Keratinocyte (primary cell): ENCODE data around the gene SMARCAL1. TPM values are rescaled to one million over a fixed set of nuclear protein-coding genes. Genes with fewer than 3 reads are reported as not detected.

Experiments
- DNase-seq: peaks from one replicate; pipeline ENCODE4 v3.0.0-alpha.2; 2011; ENCODE audit warnings: low read depth, missing footprints, low spot score
- FAIRE-seq: peaks from 2 replicates; lab custom pipeline; 2011; peaks lifted over from hg19 to GRCh38; lab: Jason Lieb, UNC
- H2AFZ ChIP-seq: 2 replicates; pipeline ENCODE4 v1.6.0; 2012; ENCODE audit warnings: low read length, control low read depth, inconsistent platforms; ENCODE audit not compliant: control insufficient read depth
- H3K27ac ChIP-seq: 2 replicates; pipeline ENCODE4 v1.5.1; 2011; ENCODE audit warnings: low read length; ENCODE audit not compliant: control insufficient read depth, insufficient read depth
- H3K27me3 ChIP-seq: 3 replicates; pipeline ENCODE4 v1.6.0; 2011; ENCODE audit warnings: low read length; ENCODE audit not compliant: control insufficient read depth, insufficient read depth; ENCODE audit errors: extremely low read depth
- H3K36me3 ChIP-seq, 2 experiments: 2 replicates in 1 of 2; 3 replicates in 1 of 2; pipeline ENCODE4 v1.5.1; 2011; ENCODE audit warnings: low read length in 2 of 2, mild to moderate bottlenecking in 1 of 2; ENCODE audit not compliant: control insufficient read depth in 2 of 2, insufficient read depth in 2 of 2; ENCODE audit errors: extremely low read depth in 1 of 2
- H3K4me1 ChIP-seq: 3 replicates; pipeline ENCODE4 v1.5.1; 2011; ENCODE audit warnings: low read length; ENCODE audit not compliant: control insufficient read depth, insufficient read depth; ENCODE audit errors: extremely low read depth
- H3K4me2 ChIP-seq: 3 replicates; pipeline ENCODE4 v1.6.0; 2011; ENCODE audit warnings: low read depth, low read length; ENCODE audit not compliant: control insufficient read depth, insufficient read depth; ENCODE audit errors: extremely low read depth
- H3K4me3 ChIP-seq, 3 experiments: fragments of 200-600 bp in 1 of 3; sonication (generic) in 1 of 3; 2 replicates in 2 of 3; 3 replicates in 1 of 3; pipeline ENCODE4 v1.5.1; 2011 to 2016; ENCODE audit warnings: low read length in 3 of 3, mild to moderate bottlenecking in 3 of 3, control low read depth in 2 of 3, inconsistent platforms in 1 of 3, low read depth in 1 of 3, mixed read lengths in 1 of 3, mixed run types in 1 of 3, moderate library complexity in 1 of 3; ENCODE audit not compliant: control insufficient read depth in 2 of 3, insufficient read depth in 2 of 3; ENCODE audit errors: extremely low read depth in 1 of 3
- H3K79me2 ChIP-seq: 2 replicates; pipeline ENCODE4 v1.6.0; 2012; ENCODE audit warnings: low read length; ENCODE audit not compliant: control insufficient read depth, insufficient read depth
- H3K9ac ChIP-seq: 3 replicates; pipeline ENCODE4 v1.6.0; 2011; ENCODE audit warnings: low read length; ENCODE audit not compliant: control insufficient read depth, insufficient read depth; ENCODE audit errors: extremely low read depth
- H3K9me1 ChIP-seq: 3 replicates; pipeline ENCODE4 v1.6.0; 2011; ENCODE audit warnings: low read length; ENCODE audit not compliant: control insufficient read depth, insufficient read depth; ENCODE audit errors: extremely low read depth
- H3K9me3 ChIP-seq: 2 replicates; pipeline ENCODE4 v1.5.1; 2012; ENCODE audit warnings: low read depth, low read length; ENCODE audit not compliant: control insufficient read depth
- H4K20me1 ChIP-seq: 3 replicates; pipeline ENCODE4 v1.6.0; 2011; ENCODE audit warnings: low read length; ENCODE audit not compliant: control insufficient read depth, insufficient read depth; ENCODE audit errors: extremely low read depth
- EZH2 ChIP-seq: IDR thresholded peaks from one replicate; pipeline ENCODE4 v1.6.1; 2012; ENCODE audit warnings: inconsistent platforms, mild to moderate bottlenecking, low read length, moderate library complexity
- dilution Hi-C: fragments of 300-500 bp; cut with MboI; formaldehyde crosslinking; loops from one replicate; pipeline ENCODE4 v1.7.0; 2020; ENCODE audit warnings: low sequenced_read_pairs; ENCODE audit not compliant: extremely low pct_ligation_motif_present
- polyA plus RNA-seq, 5 experiments: library from polyadenylated mRNA; depleted of rRNA in 3 of 5; stranded (reverse) in 3 of 5; stranded (forward) in 1 of 5; unstranded in 1 of 5; fragments of >200 nt; gene quantifications; 1 replicate in 1 of 5; 2 replicates in 3 of 5; 3 replicates in 1 of 5; pipeline versions ENCODE4 v1.2.1 to v1.2.3, GENCODE V29; 2011 to 2012; ENCODE audit warnings: missing spikeins in 2 of 5, low read depth in 1 of 5, low replicate concordance in 1 of 5
- TF ChIP-seq, protein P1 (sequence below), 3 experiments: IDR thresholded peaks in 1 of 3; conservative IDR thresholded peaks in 1 of 3; optimal IDR thresholded peaks in 1 of 3; 2 replicates in 2 of 3; 3 replicates in 1 of 3; pipeline versions ENCODE3 to v1.5.1; 2011; ENCODE audit warnings: low read length in 3 of 3, mild to moderate bottlenecking in 3 of 3, moderate library complexity in 2 of 3, control low read depth in 1 of 3, inconsistent platforms in 1 of 3; ENCODE audit not compliant: insufficient read depth in 2 of 3; ENCODE audit errors: extremely low read depth in 1 of 3

SMARCAL1 gene
- polyA plus RNA-seq, 1 donor (not counting 4 experiments of a cell fraction or from before 2014, with no cell fraction given): 26.3 TPM

DNA sequence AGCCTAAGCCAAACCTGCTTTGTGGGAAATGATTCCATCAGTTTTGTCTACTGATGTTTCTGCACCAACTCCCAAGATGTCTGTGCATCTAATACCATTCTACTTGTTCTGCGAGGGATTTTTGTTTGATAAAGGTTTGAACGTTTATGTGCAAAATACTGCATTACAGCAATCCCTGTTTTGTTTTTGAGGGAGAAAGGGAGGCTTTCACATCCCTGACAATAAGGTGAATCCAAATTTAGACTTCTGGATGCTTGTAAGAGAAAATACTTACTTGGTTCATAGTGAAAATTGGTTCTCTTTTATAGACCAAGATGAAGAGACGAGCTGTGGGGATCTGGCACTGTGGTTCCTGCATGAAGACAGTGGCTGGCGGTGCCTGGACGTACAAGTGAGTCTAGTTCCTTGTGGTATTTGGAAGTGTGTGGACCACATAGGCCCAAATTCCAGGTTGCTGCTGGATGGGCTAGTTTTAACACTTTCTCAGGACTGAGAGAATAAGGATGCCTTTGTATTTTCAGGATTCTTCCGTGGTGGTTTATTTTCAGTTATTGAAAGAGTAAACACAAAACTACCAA is 87.4 kb downstream of the SMARCAL1 start:
- no peak for FAIRE-seq

DNA sequence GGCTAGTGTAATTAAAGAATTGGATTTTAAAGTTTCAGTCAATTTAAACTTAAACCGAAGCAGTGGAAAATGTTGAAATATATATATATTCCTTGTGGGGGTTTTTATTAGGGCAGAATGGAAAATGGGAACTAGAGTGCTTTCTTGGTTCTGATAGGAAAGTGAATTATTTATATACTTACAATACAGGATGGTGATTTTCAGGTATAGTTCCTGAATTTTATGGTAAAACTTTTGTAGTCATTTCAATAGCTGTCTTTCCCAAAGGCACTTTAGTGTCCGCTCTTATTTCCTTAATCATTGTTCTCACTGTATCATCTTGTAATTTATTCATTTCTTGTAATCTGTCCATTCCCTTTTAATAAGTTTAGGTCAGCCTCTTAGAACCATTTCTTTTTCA is 88.3 kb downstream of the SMARCAL1 start:
- Histone ChIP-seq H3K36me3 (peaks cover 28 to 59% of the 10 kb centered on the region in 2 experiments), H3K4me1 (peaks cover 30% of the 10 kb centered on the region), H3K9me1 (no peaks in the 10 kb centered on the region), H4K20me1 (peaks cover 22% of the 10 kb centered on the region), H3K27me3 (no peaks in the 10 kb centered on the region), H3K9me3 (no peaks in the 10 kb centered on the region), H2AFZ (no peak overlapping the region), H3K4me3 (peak overlapping the region; percentile 62 to 96 (median 79)), H3K27ac (no peak overlapping the region), H3K79me2 (peaks cover 57% of the 10 kb centered on the region), H3K9ac (peak overlapping the region; percentile 94), H3K4me2 (peak overlapping the region; percentile 97)
- DNase-seq (no peak), FAIRE-seq (no peak)
- TF ChIP-seq, protein P1, sequence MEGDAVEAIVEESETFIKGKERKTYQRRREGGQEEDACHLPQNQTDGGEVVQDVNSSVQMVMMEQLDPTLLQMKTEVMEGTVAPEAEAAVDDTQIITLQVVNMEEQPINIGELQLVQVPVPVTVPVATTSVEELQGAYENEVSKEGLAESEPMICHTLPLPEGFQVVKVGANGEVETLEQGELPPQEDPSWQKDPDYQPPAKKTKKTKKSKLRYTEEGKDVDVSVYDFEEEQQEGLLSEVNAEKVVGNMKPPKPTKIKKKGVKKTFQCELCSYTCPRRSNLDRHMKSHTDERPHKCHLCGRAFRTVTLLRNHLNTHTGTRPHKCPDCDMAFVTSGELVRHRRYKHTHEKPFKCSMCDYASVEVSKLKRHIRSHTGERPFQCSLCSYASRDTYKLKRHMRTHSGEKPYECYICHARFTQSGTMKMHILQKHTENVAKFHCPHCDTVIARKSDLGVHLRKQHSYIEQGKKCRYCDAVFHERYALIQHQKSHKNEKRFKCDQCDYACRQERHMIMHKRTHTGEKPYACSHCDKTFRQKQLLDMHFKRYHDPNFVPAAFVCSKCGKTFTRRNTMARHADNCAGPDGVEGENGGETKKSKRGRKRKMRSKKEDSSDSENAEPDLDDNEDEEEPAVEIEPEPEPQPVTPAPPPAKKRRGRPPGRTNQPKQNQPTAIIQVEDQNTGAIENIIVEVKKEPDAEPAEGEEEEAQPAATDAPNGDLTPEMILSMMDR (optimal IDR thresholded peaks at IDR 0.05 in 1 of 3, IDR thresholded peaks at IDR 0.05 in 1 of 3, conservative IDR thresholded peaks at IDR 0.05 in 1 of 3; ENCODE audit: extremely low read depth in 1 of 3, insufficient read depth in 2 of 3, low read length in 3 of 3): no peak
- TF ChIP-seq EZH2: no peak
- dilution Hi-C loops: no loop called here

More for the DNA sequence above, 87.4 kb downstream of the SMARCAL1 start:
- dilution Hi-C loops: no loop called here
- peaks cover 26 to 55% of the 10 kb centered on the region in 2 experiments for H3K36me3 ChIP-seq
- H3K9ac ChIP-seq: peak overlapping the region; percentile 94
- H3K27me3 ChIP-seq: no peaks in the 10 kb centered on the region
- H2AFZ ChIP-seq: no peak overlapping the region
- H3K9me3 ChIP-seq: no peaks in the 10 kb centered on the region
- peak overlapping the region; percentile 97 for H3K4me2 ChIP-seq
- H3K9me1 ChIP-seq: no peaks in the 10 kb centered on the region
- H3K79me2 ChIP-seq: peaks cover 57% of the 10 kb centered on the region
- TF ChIP-seq, protein P1 (optimal IDR thresholded peaks at IDR 0.05 in 1 of 3, IDR thresholded peaks at IDR 0.05 in 1 of 3, conservative IDR thresholded peaks at IDR 0.05 in 1 of 3; ENCODE audit: extremely low read depth in 1 of 3, insufficient read depth in 2 of 3, low read length in 3 of 3): no peak
- no peak for TF ChIP-seq EZH2
- peaks cover 35% of the 10 kb centered on the region for H3K4me1 ChIP-seq
- H4K20me1 ChIP-seq: peaks cover 22% of the 10 kb centered on the region
- peak overlapping the region; percentile 84 for H3K27ac ChIP-seq
- H3K4me3 ChIP-seq: peak overlapping the region; percentile 62 to 96 (median 79)
- DNase-seq: no peak
